GM12878 (cell line): Measurements from ENCODE around the gene SMAD4. TPM values are rescaled to one million over a fixed set of nuclear protein-coding genes. Genes with fewer than 3 reads are reported as not detected.

Source experiments
- ATAC-seq: fragments of 200-7000 bp; cut with Tn5 transposase; 3 replicates; pipeline ENCODE4 v1.9.1; 2020; ENCODE audit warnings: mild to moderate bottlenecking, moderate library complexity
- BruUV-seq: library from RNA; stranded (reverse); fragments of 400-500 nt; replicated peaks from 2 replicates; lab custom pipeline; 2021; lab: Mats Ljungman, UMichigan
- CTCF ChIA-PET: fragments of 300-600 bp; sonication (Branson Sonifier 250); formaldehyde crosslinking; extraction: SDS; loops from one replicate; lab custom pipeline; 2021; ENCODE audit warnings: inconsistent platforms; lab: Yijun Ruan, JAX
- POLR2A ChIA-PET: fragments of 350-600 bp; formaldehyde crosslinking; extraction: SDS; loops from one replicate; lab custom pipeline; 2021; ENCODE audit warnings: inconsistent platforms; lab: Charles Lee
- RAD21 ChIA-PET: fragments of 300-600 bp; sonication (Branson Sonifier 250); formaldehyde crosslinking; loops from one replicate; lab custom pipeline; 2023; ENCODE audit warnings: antibody characterized with exemption; ENCODE audit not compliant: unreplicated experiment; lab: Charles Lee
- SMC1A ChIA-PET: fragments of 300-600 bp; sonication (Branson Sonifier 250); formaldehyde crosslinking; loops from one replicate; lab custom pipeline; 2023; ENCODE audit not compliant: unreplicated experiment, uncharacterized antibody; lab: Charles Lee
- DNase-seq: peaks from one replicate; pipeline ENCODE4 v3.0.0-alpha.2; 2011; ENCODE audit warnings: low read depth, low spot score
- FAIRE-seq: peaks from 3 replicates; lab custom pipeline; 2011; peaks lifted over from hg19 to GRCh38; lab: Jason Lieb, UNC
- H2AFZ ChIP-seq: 2 replicates; pipeline ENCODE4 v1.6.0; 2011; ENCODE audit warnings: low read depth, low read length, control low read depth; ENCODE audit not compliant: control insufficient read depth
- H3K27ac ChIP-seq: 2 replicates; pipeline ENCODE4 v1.5.1; 2011; ENCODE audit warnings: control low read depth; ENCODE audit not compliant: control insufficient read depth, insufficient read depth
- H3K27me3 ChIP-seq, 2 experiments: replicated peaks in 1 of 2; 2 replicates each; pipeline versions ENCODE4 v1.6.0 to v1.6.1; 2011; ENCODE audit warnings: low read length in 1 of 2; ENCODE audit not compliant: control insufficient read depth in 2 of 2, insufficient read depth in 2 of 2
- H3K36me3 ChIP-seq, 2 experiments: 2 replicates each; pipeline ENCODE4 v1.5.1; 2011; ENCODE audit warnings: low read length in 1 of 2; ENCODE audit not compliant: control insufficient read depth in 2 of 2, insufficient read depth in 2 of 2
- H3K4me1 ChIP-seq: 2 replicates; pipeline ENCODE4 v1.6.1; 2011; ENCODE audit warnings: mild to moderate bottlenecking, low read length, moderate library complexity, mixed read lengths; ENCODE audit not compliant: control insufficient read depth, insufficient read depth
- H3K4me2 ChIP-seq: 2 replicates; pipeline ENCODE4 v1.6.0; 2011; ENCODE audit warnings: control low read depth; ENCODE audit not compliant: control insufficient read depth, insufficient read depth
- H3K4me3 ChIP-seq: fragments of 200-600 bp; sonication (generic); 2 replicates; pipeline ENCODE4 v1.5.1; 2016
- H3K79me2 ChIP-seq: 2 replicates; pipeline ENCODE4 v1.6.0; 2011; ENCODE audit warnings: low read length; ENCODE audit not compliant: control insufficient read depth, insufficient read depth
- H3K9ac ChIP-seq: 2 replicates; pipeline ENCODE4 v1.8.0; 2011; ENCODE audit warnings: low read length, control low read depth, mixed read lengths; ENCODE audit not compliant: control insufficient read depth, insufficient read depth
- H3K9me3 ChIP-seq: replicated peaks from 3 replicates; pipeline ENCODE4 v1.5.1; 2011; ENCODE audit warnings: mild to moderate bottlenecking, low read length; ENCODE audit not compliant: control insufficient read depth, insufficient read depth
- H4K20me1 ChIP-seq: 2 replicates; pipeline ENCODE4 v1.6.0; 2011; ENCODE audit not compliant: control insufficient read depth, insufficient read depth
- CTCF ChIP-seq, 3 experiments: IDR thresholded peaks in 2 of 3; conservative IDR thresholded peaks in 1 of 3; 2 replicates each; pipeline ENCODE4 v1.5.1; 2011; ENCODE audit warnings: low read depth in 3 of 3, low read length in 3 of 3, mild to moderate bottlenecking in 3 of 3, control low read depth in 2 of 3, moderate library complexity in 2 of 3, inconsistent platforms in 1 of 3, mixed read lengths in 1 of 3; ENCODE audit not compliant: control insufficient read depth in 2 of 3, insufficient read depth in 1 of 3; ENCODE audit errors: extremely low read depth in 1 of 3
- NFYB ChIP-seq: IDR thresholded peaks from 2 replicates; pipeline ENCODE4 v1.6.1; 2011; ENCODE audit warnings: low read depth, mild to moderate bottlenecking, low read length, improper control_type of control experiment, moderate library complexity; ENCODE audit not compliant: insufficient read depth
- RAD21 ChIP-seq: IDR thresholded peaks from 2 replicates; pipeline ENCODE4 v1.6.1; 2011; ENCODE audit warnings: mild to moderate bottlenecking, low read depth, low read length, moderate library complexity; ENCODE audit not compliant: insufficient read depth
- SMC3 ChIP-seq: IDR thresholded peaks from 2 replicates; pipeline ENCODE4 v1.6.1; 2011; ENCODE audit warnings: low read length, improper control_type of control experiment, borderline replicate concordance
- WGBS: methylation state at CpG from one replicate; pipeline ENCODE4 v1.1.6; 2016; ENCODE audit warnings: low lambda C conversion rate; ENCODE audit not compliant: insufficient replicate concordance, insufficient coverage; ENCODE audit errors: missing lambda C conversion rate; 5-methylcytosine and 5-hydroxymethylcytosine counted together
- in situ Hi-C: fragments of 300-500 bp; cut with MboI; formaldehyde crosslinking; loops from 9 replicates; pipeline ENCODE4 v1.14.3; 2018; ENCODE audit warnings: mixed read lengths
- intact Hi-C: fragments of 100-400 bp; cut with micrococcal nuclease; formaldehyde crosslinking; loops from one replicate; pipeline ENCODE4 v1.14.2; 2022; ENCODE audit not compliant: unreplicated experiment
- polyA plus RNA-seq, 11 experiments: library from polyadenylated mRNA; depleted of rRNA in 4 of 11; unstranded in 6 of 11; stranded (reverse) in 5 of 11; fragments of >200 nt; fragmentation: Nextera tagmentation in 4 of 11; fragmentation: Illumina TruSeq in 1 of 11; extraction: Ambion mirVana in 4 of 11; extraction: Trizol in 1 of 11; gene quantifications; 1 replicate in 1 of 11; 2 replicates in 10 of 11; pipeline versions ENCODE4 v1.2.1 to v1.2.3, GENCODE V29; 2011 to 2016; ENCODE audit warnings: inconsistent platforms in 2 of 11, missing spikeins in 2 of 11, low read depth in 1 of 11
- total RNA-seq, 4 experiments: library from RNA; depleted of rRNA in 3 of 4; stranded (reverse); fragments of >200 nt in 3 of 4; fragmentation: Illumina TruSeq in 1 of 4; extraction: Trizol in 1 of 4; gene quantifications; 2 replicates each; pipeline versions ENCODE4 v1.2.1 to v1.2.3, GENCODE V29; 2013 to 2021

Gene SMAD4
- total and polyA plus RNA-seq, 10 of the 15 experiments (the other 5 are each of a cell fraction or from before 2014, with no cell fraction given), result 9.6 to 99.9 (median 37.5) TPM

- ChIA-PET SMC1A (interaction anchor here (0.6 to 2.4 kb wide), 19 partner anchors 9 to 233 kb away, joined by 3 to 16 read pairs (median 3); partner anchors contain the start of gene MRO), POLR2A (interaction anchor here (1.0 kb wide), 1 partner anchor 23 kb away, joined by 4 read pairs; no protein-coding TSS in a partner anchor), RAD21 (interaction anchor here (0.5 to 2.3 kb wide), 14 partner anchors 10 to 234 kb away, joined by 3 to 7 read pairs (median 4); no protein-coding TSS in a partner anchor), CTCF (interaction anchor here (0.6 to 4.2 kb wide), 27 partner anchors 9 to 622 kb away, joined by 3 to 43 read pairs (median 4); partner anchors contain the start of genes ELAC1, MRO and SMAD4)
- no peak for DNase-seq
- 54% methylated on average over 2 of the region's 2 CpGs for WGBS
- H3K9me3 ChIP-seq, result no peaks in the 10 kb centered on the region
- no peak overlapping the region for H3K9ac ChIP-seq
- H3K4me2 ChIP-seq, result no peak overlapping the region
- FAIRE-seq, result peak; percentile 49
- peak; percentile 98 for ATAC-seq
- TSS peak; percentile 27 for BruUV-seq
- no peak overlapping the region for H3K4me3 ChIP-seq
- peaks cover 6% of the 10 kb centered on the region; the same call in 1 of the 2 replicates for H3K4me1 ChIP-seq
- intact Hi-C loops, result loop anchor here (1.0 to 2.0 kb wide), 2 partner anchors 82 to 231 kb away; partner anchors contain the start of genes ELAC1 and MRO
- H3K36me3 ChIP-seq, result peaks cover 0 to 7% of the 10 kb centered on the region in 2 experiments; a peak in 2 of 4 replicates
- peak; percentile 65; the same call in 1 of the 2 replicates for TF ChIP-seq SMC3
- TF ChIP-seq CTCF (IDR thresholded peaks at IDR 0.05 in 2 of 3, conservative IDR thresholded peaks at IDR 0.05 in 1 of 3; ENCODE audit: control insufficient read depth in 2 of 3, extremely low read depth in 1 of 3, insufficient read depth in 1 of 3, low read depth in 3 of 3, low read length in 3 of 3), result peak; percentile 78 to 83 (median 79)
- no peak for TF ChIP-seq NFYB
- peak; percentile 79 for TF ChIP-seq RAD21
- H3K27ac ChIP-seq, result no peak overlapping the region
- in situ Hi-C loops, result no loop called here
- no peaks in the 10 kb centered on the region for H3K27me3 ChIP-seq
- peaks cover 9% of the 10 kb centered on the region for H3K79me2 ChIP-seq
- no peaks in the 10 kb centered on the region for H4K20me1 ChIP-seq
- H2AFZ ChIP-seq, result no peak overlapping the region
These were observed 21.2 kb downstream of the SMAD4 start for GRCh38 chr18:51051105-51051712.
